Measurements from ENCODE around the gene ADGRF5. TPM values are rescaled to one million over a fixed set of nuclear protein-coding genes. Genes with fewer than 3 reads are reported as not detected.

Gene ADGRF5
- total RNA-seq, 1 experiment from 2014 or later: 0.34 TPM

- POLR2A ChIA-PET (ENCODE audit: low non-redundant PET): no interaction called here
- Histone ChIP-seq H3K9me3 (ENCODE audit: low read depth, low read length, poor library complexity, severe bottlenecking) (no peaks in the 10 kb centered on the region), H3K4me3 (ENCODE audit: low read depth, low read length, poor library complexity, severe bottlenecking) (no peak overlapping the region), H3K4me1 (ENCODE audit: insufficient read depth, low read length, poor library complexity, severe bottlenecking) (no peaks in the 10 kb centered on the region), H3K36me3 (ENCODE audit: insufficient read depth, low read length, poor library complexity, severe bottlenecking) (no peaks in the 10 kb centered on the region), H3K27me3 (replicated peaks; ENCODE audit: insufficient read depth, low read depth, low read length, poor library complexity) (peaks cover 16% of the 10 kb centered on the region), H3K27ac (ENCODE audit: low read depth, low read length, poor library complexity, severe bottlenecking) (no peak overlapping the region)
- CTCF ChIA-PET: no interaction called here
- BruUV-seq (replicated peaks): no TSS peak
- no peak for TF ChIP-seq EZH2 (IDR thresholded peaks at IDR 0.05; ENCODE audit: borderline replicate concordance, low read depth, low read length, poor library complexity, severe bottlenecking)
- TF ChIP-seq, protein P1, sequence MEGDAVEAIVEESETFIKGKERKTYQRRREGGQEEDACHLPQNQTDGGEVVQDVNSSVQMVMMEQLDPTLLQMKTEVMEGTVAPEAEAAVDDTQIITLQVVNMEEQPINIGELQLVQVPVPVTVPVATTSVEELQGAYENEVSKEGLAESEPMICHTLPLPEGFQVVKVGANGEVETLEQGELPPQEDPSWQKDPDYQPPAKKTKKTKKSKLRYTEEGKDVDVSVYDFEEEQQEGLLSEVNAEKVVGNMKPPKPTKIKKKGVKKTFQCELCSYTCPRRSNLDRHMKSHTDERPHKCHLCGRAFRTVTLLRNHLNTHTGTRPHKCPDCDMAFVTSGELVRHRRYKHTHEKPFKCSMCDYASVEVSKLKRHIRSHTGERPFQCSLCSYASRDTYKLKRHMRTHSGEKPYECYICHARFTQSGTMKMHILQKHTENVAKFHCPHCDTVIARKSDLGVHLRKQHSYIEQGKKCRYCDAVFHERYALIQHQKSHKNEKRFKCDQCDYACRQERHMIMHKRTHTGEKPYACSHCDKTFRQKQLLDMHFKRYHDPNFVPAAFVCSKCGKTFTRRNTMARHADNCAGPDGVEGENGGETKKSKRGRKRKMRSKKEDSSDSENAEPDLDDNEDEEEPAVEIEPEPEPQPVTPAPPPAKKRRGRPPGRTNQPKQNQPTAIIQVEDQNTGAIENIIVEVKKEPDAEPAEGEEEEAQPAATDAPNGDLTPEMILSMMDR (conservative IDR thresholded peaks at IDR 0.05; ENCODE audit: low read depth, low read length): no peak
- intact Hi-C loops (cut with micrococcal nuclease; ENCODE audit: unreplicated experiment): no loop called here
- no peak for DNase-seq (ENCODE audit: low spot score)
Observed at GRCh38 chr6:46918806-46919205, 2.9 kb downstream of the ADGRF5 start.

GRCh38 chr6:46917002-46917545 is 4.7 kb downstream of the ADGRF5 start:
- Histone ChIP-seq H3K4me3 (ENCODE audit: low read depth, low read length, poor library complexity, severe bottlenecking) (no peak overlapping the region), H3K27me3 (replicated peaks; ENCODE audit: insufficient read depth, low read depth, low read length, poor library complexity) (peaks cover 13% of the 10 kb centered on the region), H3K9me3 (ENCODE audit: low read depth, low read length, poor library complexity, severe bottlenecking) (no peaks in the 10 kb centered on the region), H3K4me1 (ENCODE audit: insufficient read depth, low read length, poor library complexity, severe bottlenecking) (no peaks in the 10 kb centered on the region), H3K27ac (ENCODE audit: low read depth, low read length, poor library complexity, severe bottlenecking) (no peak overlapping the region), H3K36me3 (ENCODE audit: insufficient read depth, low read length, poor library complexity, severe bottlenecking) (no peaks in the 10 kb centered on the region)
- no TSS peak for BruUV-seq (replicated peaks)
- no peak for DNase-seq (ENCODE audit: low spot score)
- POLR2A ChIA-PET (ENCODE audit: low non-redundant PET): no interaction called here
- intact Hi-C loops (cut with micrococcal nuclease; ENCODE audit: unreplicated experiment): no loop called here
- TF ChIP-seq, protein P1 (conservative IDR thresholded peaks at IDR 0.05; ENCODE audit: low read depth, low read length): no peak
- TF ChIP-seq EZH2 (IDR thresholded peaks at IDR 0.05; ENCODE audit: borderline replicate concordance, low read depth, low read length, poor library complexity, severe bottlenecking): no peak
- CTCF ChIA-PET: no interaction called here

DNA sequence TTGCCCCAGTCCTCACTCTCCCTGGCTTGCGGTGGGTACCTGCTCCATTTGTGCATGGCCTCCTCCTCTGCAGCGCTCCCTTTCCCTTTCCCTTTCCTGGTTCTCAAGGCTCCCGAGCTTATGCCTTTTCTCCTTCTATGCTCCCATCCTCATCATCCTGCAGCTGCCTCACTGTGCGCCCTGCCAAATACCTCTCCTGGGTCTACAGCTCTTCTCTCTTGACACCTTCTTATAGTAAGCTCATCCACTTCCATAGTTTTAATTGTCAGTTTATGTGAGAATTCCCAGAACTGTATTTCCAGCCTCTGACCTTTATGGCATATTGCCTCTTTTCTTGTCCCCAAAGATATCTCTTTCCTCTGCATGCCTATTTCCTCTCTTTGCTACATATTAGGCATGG is 5.9 kb downstream of the ADGRF5 start:
- TF ChIP-seq, protein P1 (conservative IDR thresholded peaks at IDR 0.05; ENCODE audit: low read depth, low read length): no peak
- no peak for TF ChIP-seq EZH2 (IDR thresholded peaks at IDR 0.05; ENCODE audit: borderline replicate concordance, low read depth, low read length, poor library complexity, severe bottlenecking)
- no TSS peak for BruUV-seq (replicated peaks)
- H3K4me1 ChIP-seq (ENCODE audit: insufficient read depth, low read length, poor library complexity, severe bottlenecking): no peaks in the 10 kb centered on the region
- H3K27ac ChIP-seq (ENCODE audit: low read depth, low read length, poor library complexity, severe bottlenecking): no peak overlapping the region
- ChIA-PET POLR2A (ENCODE audit: low non-redundant PET) (no interaction called here), CTCF (no interaction called here)
- H3K9me3 ChIP-seq (ENCODE audit: low read depth, low read length, poor library complexity, severe bottlenecking): no peaks in the 10 kb centered on the region
- peaks cover 6% of the 10 kb centered on the region for H3K27me3 ChIP-seq (replicated peaks; ENCODE audit: insufficient read depth, low read depth, low read length, poor library complexity)
- H3K36me3 ChIP-seq (ENCODE audit: insufficient read depth, low read length, poor library complexity, severe bottlenecking): no peaks in the 10 kb centered on the region
- no peak for DNase-seq (ENCODE audit: low spot score)
- intact Hi-C loops (cut with micrococcal nuclease; ENCODE audit: unreplicated experiment): no loop called here
- no peak overlapping the region for H3K4me3 ChIP-seq (ENCODE audit: low read depth, low read length, poor library complexity, severe bottlenecking)
